GM19025 (cell line): ENCODE measurements around the gene CLEC16A.
"Not testable (repeated sequence)": the region's sequence is repeated elsewhere in the genome, so short reads cannot be mapped to it uniquely, and the experiment has no call there.

Experiments used
- ATAC-seq: cut with Tn5 transposase; IDR thresholded peaks from one replicate; pipeline ENCODE4 v1.9.1; 2021; ENCODE audit warnings: mild to moderate bottlenecking, low read depth, moderate library complexity; ENCODE audit not compliant: unreplicated experiment

CLEC16A gene

GRCh38 chr16:11205065-11205699 lies 260.8 kb downstream of the CLEC16A start:
- no peak for ATAC-seq

- ATAC-seq: no peak
Measured at GRCh38 chr16:11205754-11206581, 261.6 kb downstream of the CLEC16A start.

- ATAC-seq: no peak
Measured at GRCh38 chr16:11207646-11208045, 263.3 kb downstream of the CLEC16A start.

- no peak for ATAC-seq
Measured at GRCh38 chr16:11208916-11209665, 264.7 kb downstream of the CLEC16A start.

GRCh38 chr16:11210260-11210659 lies 265.9 kb downstream of the CLEC16A start:
- ATAC-seq: no peak

GRCh38 chr16:11211061-11211976 lies 267.0 kb downstream of the CLEC16A start:
- no peak for ATAC-seq

- ATAC-seq: no peak
Measured at GRCh38 chr16:11211977-11212797, 267.8 kb downstream of the CLEC16A start.

GRCh38 chr16:11212798-11213196 lies 268.4 kb downstream of the CLEC16A start:
- ATAC-seq: peak; percentile 72

GRCh38 chr16:11213373-11213772 lies 269.0 kb downstream of the CLEC16A start:
- ATAC-seq: no peak

- ATAC-seq: no peak
Measured at GRCh38 chr16:11213799-11214198, 269.4 kb downstream of the CLEC16A start.

- no peak for ATAC-seq
Measured at GRCh38 chr16:11215935-11216556, 271.7 kb downstream of the CLEC16A start.

GRCh38 chr16:11217651-11218603 lies 273.6 kb downstream of the CLEC16A start:
- ATAC-seq: no peak

- ATAC-seq: no peak
Measured at GRCh38 chr16:11218604-11218962, 274.2 kb downstream of the CLEC16A start.

GRCh38 chr16:11219178-11219577 lies 274.8 kb downstream of the CLEC16A start:
- ATAC-seq: no peak

GRCh38 chr16:11220507-11220906 lies 276.1 kb downstream of the CLEC16A start:
- not testable (repeated sequence) for ATAC-seq

GRCh38 chr16:11224096-11224893 lies 279.9 kb downstream of the CLEC16A start:
- peak; percentile 53 for ATAC-seq
